Measurements from ENCODE around the gene ANAPC4.

The ANAPC4 gene

GRCh38 chr4:25377572-25378436 is 741 bp downstream of the ANAPC4 start:
- TF ChIP-seq POLR2AphosphoS5 (IDR thresholded peaks at IDR 0.05; ENCODE audit: low read depth, low read length) (no peak), FOXP2 (optimal IDR thresholded peaks at IDR 0.05; ENCODE audit: borderline replicate concordance, extremely low read depth, extremely low read length, insufficient read depth) (no peak), TAF1 (IDR thresholded peaks at IDR 0.05; ENCODE audit: borderline replicate concordance, insufficient read depth, low read length) (no peak), REST (IDR thresholded peaks at IDR 0.05; ENCODE audit: insufficient read depth in 1 of 2, low read depth in 2 of 2, low read length in 2 of 2) (no peak), SIN3A (IDR thresholded peaks at IDR 0.05; ENCODE audit: borderline replicate concordance, insufficient read depth, low read length) (no peak)

- TF ChIP-seq SIN3A (IDR thresholded peaks at IDR 0.05; ENCODE audit: borderline replicate concordance, insufficient read depth, low read length) (no peak), REST (IDR thresholded peaks at IDR 0.05; ENCODE audit: insufficient read depth in 1 of 2, low read depth in 2 of 2, low read length in 2 of 2) (no peak), TAF1 (IDR thresholded peaks at IDR 0.05; ENCODE audit: borderline replicate concordance, insufficient read depth, low read length) (no peak), FOXP2 (optimal IDR thresholded peaks at IDR 0.05; ENCODE audit: borderline replicate concordance, extremely low read depth, extremely low read length, insufficient read depth) (no peak), POLR2AphosphoS5 (IDR thresholded peaks at IDR 0.05; ENCODE audit: low read depth, low read length) (no peak)
These were observed 1.3 kb downstream of the ANAPC4 start for GRCh38 chr4:25378437-25378743.

GRCh38 chr4:25379591-25379990 is 2.5 kb downstream of the ANAPC4 start:
- TF ChIP-seq SIN3A (IDR thresholded peaks at IDR 0.05; ENCODE audit: borderline replicate concordance, insufficient read depth, low read length) = no peak

GRCh38 chr4:25383647-25384046 is 6.6 kb downstream of the ANAPC4 start:
- TF ChIP-seq REST (IDR thresholded peaks at IDR 0.05; ENCODE audit: insufficient read depth in 1 of 2, low read depth in 2 of 2, low read length in 2 of 2) (no peak), POLR2AphosphoS5 (IDR thresholded peaks at IDR 0.05; ENCODE audit: low read depth, low read length) (no peak)

GRCh38 chr4:25386926-25387325 is 9.9 kb downstream of the ANAPC4 start:
- TF ChIP-seq TAF1 (IDR thresholded peaks at IDR 0.05; ENCODE audit: borderline replicate concordance, insufficient read depth, low read length) (no peak), SIN3A (IDR thresholded peaks at IDR 0.05; ENCODE audit: borderline replicate concordance, insufficient read depth, low read length) (no peak), POLR2AphosphoS5 (IDR thresholded peaks at IDR 0.05; ENCODE audit: low read depth, low read length) (no peak), REST (IDR thresholded peaks at IDR 0.05; ENCODE audit: insufficient read depth in 1 of 2, low read depth in 2 of 2, low read length in 2 of 2) (no peak), FOXP2 (optimal IDR thresholded peaks at IDR 0.05; ENCODE audit: borderline replicate concordance, extremely low read depth, extremely low read length, insufficient read depth) (no peak)
